ENCODE measurements around the gene RGS14.

DNA sequence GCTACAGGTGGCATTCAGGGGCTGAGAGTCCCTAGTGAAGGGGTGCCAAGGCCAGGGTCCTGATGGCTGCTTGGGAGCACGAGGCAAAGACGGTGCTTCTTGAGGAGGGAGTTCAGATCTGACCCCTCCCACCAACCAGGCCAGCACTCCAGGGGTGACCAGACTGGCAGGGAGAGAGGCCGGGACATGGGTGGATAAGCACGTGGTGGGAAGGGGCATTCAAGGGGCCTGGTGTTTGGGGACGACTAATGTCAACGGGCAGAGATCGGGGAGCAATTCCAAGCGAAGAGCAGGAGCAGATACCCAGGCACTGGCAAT lies 4.5 kb downstream of the RGS14 start:
- TF ChIP-seq EZH2 (IDR thresholded peaks at IDR 0.05) (no peak), POLR2AphosphoS5 (IDR thresholded peaks at IDR 0.05; ENCODE audit: borderline replicate concordance, low read depth, low read length) (no peak), FOXP2 (optimal IDR thresholded peaks at IDR 0.05; ENCODE audit: control extremely low read depth, extremely low read length, insufficient read depth) (no peak)
